Nucleus accumbens (tissue), 56 donors: Measurements from ENCODE around the gene CHN1.

Source experiments
- DNase-seq, 56 donors: peaks; one replicate each; lab custom pipeline; 2025; lab: John Stamatoyannopoulos, UW

Gene CHN1

GRCh38 chr2:174750923-174751441 lies 254.2 kb downstream of the CHN1 start:
- DNase-seq: no peak

- DNase-seq: no peak
These were observed 255.4 kb downstream of the CHN1 start for GRCh38 chr2:174749793-174750192.

GRCh38 chr2:174748948-174749347 lies 256.2 kb downstream of the CHN1 start:
- DNase-seq: peak in 48 of 56 donors; percentile 2 to 86 (median 37)
